Natural killer cell treated with Interleukin-12 subunit alpha and Interleukin-12 subunit beta and Interleukin-15 and Interleukin-18, amount 100 ng/mL, for 72 hours (primary cell): ENCODE measurements around the gene LNX1. TPM values are rescaled to one million over a fixed set of nuclear protein-coding genes. Genes with fewer than 3 reads are reported as not detected.
A peak's percentile ranks its signal among the peaks of the same experiment; 100 is the strongest.

Experiments
- ATAC-seq, 2 donors: fragments of 150-1000 bp; cut with Tn5 transposase in 1 of 2; sonication (Bioruptor Pico), chemical (Tn5 transposase) in 1 of 2; 2 replicates each; pipeline ENCODE4 v1.10.0; 2021
- DNase-seq: peaks from one replicate; pipeline ENCODE4 v3.0.0; 2022; ENCODE audit warnings: low spot score
- H3K27ac Mint-ChIP-seq, 2 donors: 1 replicate in 1 of 2; 2 replicates in 1 of 2; pipeline ENCODE4 v1.8.0; 2022; ENCODE audit warnings: mixed read lengths in 2 of 2, mild to moderate bottlenecking in 1 of 2, moderate library complexity in 1 of 2
- H3K27me3 Mint-ChIP-seq, 2 donors: 1 replicate in 1 of 2; 2 replicates in 1 of 2; pipeline ENCODE4 v1.8.0; 2022; ENCODE audit warnings: mixed read lengths in 2 of 2
- H3K36me3 Mint-ChIP-seq: one replicate; pipeline ENCODE4 v1.8.0; 2022; ENCODE audit warnings: mixed read lengths
- H3K4me1 Mint-ChIP-seq, 2 donors: 1 replicate in 1 of 2; 2 replicates in 1 of 2; pipeline ENCODE4 v1.8.0; 2022; ENCODE audit warnings: low read depth in 2 of 2, mixed read lengths in 2 of 2, mild to moderate bottlenecking in 1 of 2
- H3K4me3 Mint-ChIP-seq: one replicate; pipeline ENCODE4 v1.8.0; 2022; ENCODE audit warnings: mixed read lengths
- H3K9me3 Mint-ChIP-seq: 2 replicates; pipeline ENCODE4 v1.8.0; 2022; ENCODE audit warnings: mixed read lengths
- total RNA-seq, 2 donors: library from RNA; stranded (reverse); gene quantifications; one replicate each; pipeline ENCODE4 v1.2.3, GENCODE V29; 2022

LNX1 gene
- not detected for total RNA-seq

GRCh38 chr4:53591372-53591892, at the start of gene LNX1:
Gene LNX1, minus strand, starts transcription at chr4:53591486. Its CDS starts 17,484 bp downstream, at chr4:53574002.
- H3K9me3 Mint-ChIP-seq: no peaks in the 10 kb centered on the region
- H3K4me3 Mint-ChIP-seq: peak within 1 kb of the TSS; percentile 6
- H3K4me1 Mint-ChIP-seq: peaks cover 0 to 6% of the 10 kb centered on the region in 2 donors
- DNase-seq: no peak
- peaks cover 33 to 41% of the 10 kb centered on the region in 2 donors for H3K27me3 Mint-ChIP-seq
- no peak for ATAC-seq
- no peak within 1 kb of the TSS for H3K27ac Mint-ChIP-seq
- no peaks in the 10 kb centered on the region for H3K36me3 Mint-ChIP-seq

- H3K27ac Mint-ChIP-seq: no peak overlapping the region
- H3K27me3 Mint-ChIP-seq: peaks cover 0 to 6% of the 10 kb centered on the region in 2 donors
- ATAC-seq (no peak), DNase-seq (no peak)
- H3K4me3 Mint-ChIP-seq: no peak overlapping the region
- no peaks in the 10 kb centered on the region for H3K9me3 Mint-ChIP-seq
- H3K4me1 Mint-ChIP-seq: no peaks in the 10 kb centered on the region
- H3K36me3 Mint-ChIP-seq: no peaks in the 10 kb centered on the region
These were observed 49.5 kb upstream of the LNX1 start for GRCh38 chr4:53640576-53641453.

- Mint-ChIP-seq H3K4me1 (no peaks in the 10 kb centered on the region), H3K27ac (no peak overlapping the region), H3K27me3 (peaks cover 0 to 6% of the 10 kb centered on the region in 2 donors), H3K4me3 (no peak overlapping the region), H3K9me3 (no peaks in the 10 kb centered on the region), H3K36me3 (no peaks in the 10 kb centered on the region)
- DNase-seq: no peak
- no peak for ATAC-seq
These were observed 47.6 kb upstream of the LNX1 start for GRCh38 chr4:53638919-53639318.

GRCh38 chr4:53637348-53637747, 46.1 kb upstream of the LNX1 start:
- no peaks in the 10 kb centered on the region for H3K4me1 Mint-ChIP-seq
- H3K4me3 Mint-ChIP-seq: no peak overlapping the region
- H3K9me3 Mint-ChIP-seq: no peaks in the 10 kb centered on the region
- no peak for ATAC-seq
- H3K27me3 Mint-ChIP-seq: peaks cover 3 to 17% of the 10 kb centered on the region in 2 donors
- no peak for DNase-seq
- no peaks in the 10 kb centered on the region for H3K36me3 Mint-ChIP-seq
- no peak overlapping the region for H3K27ac Mint-ChIP-seq

GRCh38 chr4:53635697-53636483, 44.6 kb upstream of the LNX1 start:
- no peak for DNase-seq
- H3K27me3 Mint-ChIP-seq: peaks cover 4 to 13% of the 10 kb centered on the region in 2 donors

GRCh38 chr4:53633608-53634007, 42.3 kb upstream of the LNX1 start:
- Mint-ChIP-seq H3K36me3 (no peaks in the 10 kb centered on the region), H3K4me3 (no peak overlapping the region), H3K27me3 (peaks cover 10 to 20% of the 10 kb centered on the region in 2 donors), H3K27ac (no peak overlapping the region), H3K4me1 (no peaks in the 10 kb centered on the region), H3K9me3 (peaks cover 1% of the 10 kb centered on the region)
- ATAC-seq (no peak), DNase-seq (no peak)

More at GRCh38 chr4:53635697-53636483, 44.6 kb upstream of the LNX1 start:
- Mint-ChIP-seq H3K27ac (no peak overlapping the region), H3K36me3 (no peaks in the 10 kb centered on the region), H3K4me1 (no peaks in the 10 kb centered on the region), H3K9me3 (no peaks in the 10 kb centered on the region), H3K4me3 (no peak overlapping the region)
- no peak for ATAC-seq

GRCh38 chr4:53629296-53629695, 38.0 kb upstream of the LNX1 start:
- H3K4me1 Mint-ChIP-seq: no peaks in the 10 kb centered on the region
- H3K27ac Mint-ChIP-seq: no peak overlapping the region
- no peak overlapping the region for H3K4me3 Mint-ChIP-seq

GRCh38 chr4:53626491-53626890, 35.2 kb upstream of the LNX1 start:
- peaks cover 4% of the 10 kb centered on the region for H3K9me3 Mint-ChIP-seq
- no peak overlapping the region for H3K4me3 Mint-ChIP-seq
- DNase-seq: no peak
- H3K36me3 Mint-ChIP-seq: no peaks in the 10 kb centered on the region
- ATAC-seq: no peak
- H3K27me3 Mint-ChIP-seq: peaks cover 13 to 24% of the 10 kb centered on the region in 2 donors
- H3K4me1 Mint-ChIP-seq: no peaks in the 10 kb centered on the region
- H3K27ac Mint-ChIP-seq: no peak overlapping the region

More at GRCh38 chr4:53629296-53629695, 38.0 kb upstream of the LNX1 start:
- H3K27me3 Mint-ChIP-seq: peaks cover 12 to 31% of the 10 kb centered on the region in 2 donors
- ATAC-seq (no peak), DNase-seq (no peak)
- peaks cover 4% of the 10 kb centered on the region for H3K9me3 Mint-ChIP-seq
- H3K36me3 Mint-ChIP-seq: no peaks in the 10 kb centered on the region

- Mint-ChIP-seq H3K27me3 (peaks cover 12 to 22% of the 10 kb centered on the region in 2 donors), H3K9me3 (peaks cover 4% of the 10 kb centered on the region), H3K27ac (no peak overlapping the region), H3K4me1 (no peaks in the 10 kb centered on the region), H3K36me3 (no peaks in the 10 kb centered on the region), H3K4me3 (no peak overlapping the region)
- ATAC-seq: no peak
- no peak for DNase-seq
These were observed 34.6 kb upstream of the LNX1 start for GRCh38 chr4:53625888-53626287.

GRCh38 chr4:53622739-53623151, 31.5 kb upstream of the LNX1 start:
- H3K4me3 Mint-ChIP-seq: no peak overlapping the region

GRCh38 chr4:53620956-53621355, 29.7 kb upstream of the LNX1 start:
- Mint-ChIP-seq H3K36me3 (no peaks in the 10 kb centered on the region), H3K9me3 (no peaks in the 10 kb centered on the region), H3K4me3 (no peak overlapping the region), H3K27ac (no peak overlapping the region), H3K4me1 (no peaks in the 10 kb centered on the region), H3K27me3 (peaks cover 6 to 8% of the 10 kb centered on the region in 2 donors)
- ATAC-seq (no peak), DNase-seq (no peak)

More at GRCh38 chr4:53622739-53623151, 31.5 kb upstream of the LNX1 start:
- ATAC-seq (no peak), DNase-seq (no peak)
- H3K27me3 Mint-ChIP-seq: peaks cover 6 to 9% of the 10 kb centered on the region in 2 donors
- no peak overlapping the region for H3K27ac Mint-ChIP-seq
- H3K9me3 Mint-ChIP-seq: no peaks in the 10 kb centered on the region
- no peaks in the 10 kb centered on the region for H3K4me1 Mint-ChIP-seq
- no peaks in the 10 kb centered on the region for H3K36me3 Mint-ChIP-seq

- Mint-ChIP-seq H3K9me3 (no peaks in the 10 kb centered on the region), H3K36me3 (no peaks in the 10 kb centered on the region), H3K27me3 (peaks cover 5% of the 10 kb centered on the region in 2 donors), H3K27ac (no peak overlapping the region), H3K4me1 (no peaks in the 10 kb centered on the region), H3K4me3 (no peak overlapping the region)
- no peak for ATAC-seq
- no peak for DNase-seq
These were observed 28.1 kb upstream of the LNX1 start for GRCh38 chr4:53619431-53619830.

GRCh38 chr4:53618321-53618720, 27.0 kb upstream of the LNX1 start:
- Mint-ChIP-seq H3K27me3 (peaks cover 0 to 3% of the 10 kb centered on the region in 2 donors), H3K9me3 (peaks cover 2% of the 10 kb centered on the region), H3K27ac (no peak overlapping the region), H3K4me3 (no peak overlapping the region), H3K36me3 (no peaks in the 10 kb centered on the region), H3K4me1 (no peaks in the 10 kb centered on the region)
- no peak for DNase-seq
- ATAC-seq: no peak
